Lung microvascular endothelial cell (primary cell): ENCODE measurements around the gene ABCB8. TPM values are rescaled to one million over a fixed set of nuclear protein-coding genes. Genes with fewer than 3 reads are reported as not detected.

Experiments
- DNase-seq, 2 donors: peaks; one replicate each; pipeline versions ENCODE4 v3.0.0 to v3.0.0-alpha.2; 2010; ENCODE audit warnings: low read depth in 2 of 2
- total RNA-seq: library from RNA; depleted of rRNA; stranded (reverse); fragments of >200 nt; gene quantifications from 2 replicates; pipeline ENCODE4 v1.2.1, GENCODE V29; 2014

Gene ABCB8
- 10.2 and 10.3 TPM in 2 replicates for total RNA-seq

GRCh38 chr7:151028131-151028947 lies at the start of gene ABCB8:
Gene ABCB8, plus strand, starts transcription at chr7:151028450. Its CDS starts 66 bp downstream, at chr7:151028516.
- peak; percentile 98 to 99 for DNase-seq

GRCh38 chr7:150979713-150980390 lies 48.4 kb upstream of the ABCB8 start:
- no peak for DNase-seq

- DNase-seq = no peak
Measured at GRCh38 chr7:150980663-150981062, 47.6 kb upstream of the ABCB8 start.

GRCh38 chr7:150981644-150982043 lies 46.6 kb upstream of the ABCB8 start:
- DNase-seq = no peak

GRCh38 chr7:150982351-150982750 lies 45.9 kb upstream of the ABCB8 start:
- no peak for DNase-seq

GRCh38 chr7:150983893-150984368 lies 44.3 kb upstream of the ABCB8 start:
- DNase-seq = peak; percentile 41 to 60

GRCh38 chr7:150986099-150986512 lies 42.1 kb upstream of the ABCB8 start:
- peak; percentile 58 to 73 for DNase-seq

GRCh38 chr7:150986556-150986955 lies 41.7 kb upstream of the ABCB8 start:
- no peak for DNase-seq

- peak; percentile 77 to 88 for DNase-seq
Measured at GRCh38 chr7:150988230-150989226, 39.7 kb upstream of the ABCB8 start.

- peak in 1 of 2 donors; percentile 14 for DNase-seq
Measured at GRCh38 chr7:150989456-150989855, 38.8 kb upstream of the ABCB8 start.

GRCh38 chr7:150990416-150991186 lies 37.6 kb upstream of the ABCB8 start, which contains the start of gene NOS3:
Gene NOS3, plus strand, starts transcription at chr7:150991017. Its CDS starts 2,787 bp downstream, at chr7:150993804.
- no peak for DNase-seq

- peak in 1 of 2 donors; percentile 33 for DNase-seq
Measured at GRCh38 chr7:150992051-150992640, 36.1 kb upstream of the ABCB8 start.

GRCh38 chr7:150992833-150993302 lies 35.4 kb upstream of the ABCB8 start:
- DNase-seq = peak; percentile 84 to 87

GRCh38 chr7:150993511-150993910 lies 34.7 kb upstream of the ABCB8 start:
- peak; percentile 62 to 73 for DNase-seq

- peak; percentile 79 to 87 for DNase-seq
Measured at GRCh38 chr7:150994141-150994837, 34.0 kb upstream of the ABCB8 start.

- no peak for DNase-seq
Measured at GRCh38 chr7:150994838-150995510, 33.3 kb upstream of the ABCB8 start.

GRCh38 chr7:150996376-150997074 lies 31.7 kb upstream of the ABCB8 start:
- DNase-seq = peak in 1 of 2 donors; percentile 32

GRCh38 chr7:150997075-150997511 lies 31.2 kb upstream of the ABCB8 start:
- no peak for DNase-seq
